HCT116 (cell line): ENCODE results near the gene ZKSCAN4. TPM values are rescaled to one million over a fixed set of nuclear protein-coding genes. Genes with fewer than 3 reads are reported as not detected.
A peak's percentile ranks its signal among the peaks of the same experiment; 100 is the strongest.

Experiments used
- ATAC-seq: fragments of 200-7000 bp; cut with Tn5 transposase; 2 replicates; pipeline ENCODE4 v1.9.1; 2020; ENCODE audit warnings: mild to moderate bottlenecking, moderate library complexity
- BruUV-seq: library from RNA; stranded (reverse); fragments of 400-500 nt; replicated peaks from 2 replicates; lab custom pipeline; 2021; lab: Mats Ljungman, UMichigan
- CTCF ChIA-PET: fragments of 300-600 bp; sonication (Branson Sonifier 250); formaldehyde crosslinking; loops from one replicate; lab custom pipeline; 2021; ENCODE audit warnings: antibody characterized with exemption; lab: Charles Lee
- POLR2A ChIA-PET: fragments of 300-600, 350-600 bp; sonication (Branson Sonifier 250); formaldehyde crosslinking; loops from one replicate; lab custom pipeline; 2021; ENCODE audit warnings: antibody characterized with exemption; lab: Charles Lee
- RAD21 ChIA-PET, 2 experiments: fragments of 300-600 bp; sonication (Branson Sonifier 250); formaldehyde crosslinking; loops; one replicate each; lab custom pipeline; 2023; ENCODE audit warnings: low total read pairs in 2 of 2; ENCODE audit not compliant: uncharacterized antibody in 2 of 2, unreplicated experiment in 2 of 2, low non-redundant PET in 1 of 2; lab: Charles Lee
- DNase-seq: peaks from one replicate; pipeline ENCODE4 v3.0.0-alpha.2; 2010; ENCODE audit warnings: low read depth, low spot score
- H2AFZ ChIP-seq: fragments of 200-600 bp; shearing (Covaris generic), sonication (generic); 2 replicates; pipeline ENCODE4 v1.6.1; 2017; ENCODE audit warnings: low read depth, mixed run types, mixed read lengths, antibody characterized with exemption, low read length; ENCODE audit not compliant: poor library complexity, severe bottlenecking
- H3K27ac ChIP-seq: 2 replicates; pipeline ENCODE4 v1.5.1; 2012; ENCODE audit warnings: low read depth, low read length
- H3K27me3 ChIP-seq: fragments of 200-600 bp; sonication (generic); 2 replicates; pipeline ENCODE4 v1.6.1; 2016; ENCODE audit warnings: mixed run types, low read length, mixed read lengths; ENCODE audit not compliant: insufficient read depth
- H3K36me3 ChIP-seq, 2 experiments: fragments of 200-500 bp in 1 of 2; fragments of 200-600 bp in 1 of 2; sonication (Bioruptor generic) in 1 of 2; sonication (generic) in 1 of 2; 2 replicates each; pipeline versions ENCODE4 v1.5.1 to v1.6.1; 2014 to 2016; ENCODE audit warnings: low read length in 2 of 2, inconsistent platforms in 1 of 2, mixed read lengths in 1 of 2, mixed run types in 1 of 2; ENCODE audit not compliant: insufficient read depth in 2 of 2, control insufficient read depth in 1 of 2
- H3K4me1 ChIP-seq, 2 experiments: fragments of 200-600 bp in 1 of 2; sonication (generic) in 1 of 2; 2 replicates each; pipeline versions ENCODE4 v1.5.1 to v1.6.1; 2012 to 2017; ENCODE audit warnings: low read length in 2 of 2, inconsistent platforms in 1 of 2, mild to moderate bottlenecking in 1 of 2, mixed read lengths in 1 of 2, mixed run types in 1 of 2, moderate library complexity in 1 of 2; ENCODE audit not compliant: insufficient read depth in 2 of 2, control insufficient read depth in 1 of 2
- H3K4me2 ChIP-seq: fragments of 200-600 bp; sonication (generic); 2 replicates; pipeline ENCODE4 v1.6.1; 2017; ENCODE audit warnings: mixed run types, low read length, mixed read lengths
- H3K4me3 ChIP-seq, 2 experiments: fragments of 200-600 bp in 1 of 2; sonication (generic) in 1 of 2; replicated peaks in 1 of 2; 2 replicates each; pipeline ENCODE4 v1.5.1; 2011 to 2016; ENCODE audit warnings: low read length in 2 of 2, control low read depth in 1 of 2, low read depth in 1 of 2, mild to moderate bottlenecking in 1 of 2, mixed read lengths in 1 of 2, mixed run types in 1 of 2
- H3K79me2 ChIP-seq: fragments of 200-600 bp; sonication (generic); 2 replicates; pipeline ENCODE4 v1.6.1; 2017; ENCODE audit warnings: mild to moderate bottlenecking, mixed run types, low read length, moderate library complexity, mixed read lengths; ENCODE audit not compliant: insufficient read depth
- H3K9ac ChIP-seq: fragments of 200-600 bp; sonication (generic); 2 replicates; pipeline ENCODE4 v1.6.1; 2016; ENCODE audit warnings: low read length, mixed read lengths
- H3K9me2 ChIP-seq: fragments of 200-600 bp; sonication (generic), shearing (Covaris generic); 2 replicates; pipeline ENCODE4 v1.6.1; 2017; ENCODE audit warnings: mixed run types, mild to moderate bottlenecking, moderate library complexity; ENCODE audit not compliant: insufficient read depth
- H3K9me3 ChIP-seq, 2 experiments: fragments of 200-500 bp in 1 of 2; fragments of 200-600 bp in 1 of 2; sonication (Bioruptor generic) in 1 of 2; sonication (generic) in 1 of 2; 2 replicates each; pipeline ENCODE4 v1.6.1; 2014 to 2017; ENCODE audit warnings: low read length in 2 of 2, mixed read lengths in 2 of 2, inconsistent platforms in 1 of 2, low read depth in 1 of 2, mild to moderate bottlenecking in 1 of 2, mixed run types in 1 of 2, moderate library complexity in 1 of 2; ENCODE audit not compliant: control insufficient read depth in 1 of 2, insufficient read depth in 1 of 2
- H4K20me1 ChIP-seq: fragments of 200-600 bp; sonication (generic), shearing (Covaris generic); 2 replicates; pipeline ENCODE4 v1.6.1; 2017; ENCODE audit warnings: mixed run types, mild to moderate bottlenecking, moderate library complexity; ENCODE audit not compliant: insufficient read depth
- ELF1 ChIP-seq: IDR thresholded peaks from 2 replicates; pipeline ENCODE4 v1.6.1; 2012; ENCODE audit warnings: low read depth, borderline replicate concordance
- EZH2 ChIP-seq: fragments of 200-600 bp; sonication (generic); IDR thresholded peaks from 2 replicates; pipeline ENCODE4 v1.6.1; 2017; ENCODE audit warnings: antibody characterized with exemption, mixed run types
- FOSL1 ChIP-seq: IDR thresholded peaks from 2 replicates; pipeline ENCODE4 v1.6.1; 2012; ENCODE audit warnings: low read depth
- POLR2AphosphoS5 ChIP-seq: IDR thresholded peaks from 2 replicates; pipeline ENCODE4 v1.6.1; 2011; ENCODE audit warnings: mild to moderate bottlenecking, low read depth, low read length, moderate library complexity
- RAD21 ChIP-seq: IDR thresholded peaks from 2 replicates; pipeline ENCODE4 v1.6.1; 2012; ENCODE audit warnings: low read depth, mild to moderate bottlenecking
- intact Hi-C: fragments of 100-400 bp; cut with micrococcal nuclease; formaldehyde crosslinking; loops from 2 replicates; pipeline ENCODE4 v1.10.0; 2022
- total RNA-seq: library from RNA; stranded (reverse); gene quantifications from one replicate; pipeline ENCODE4 v1.2.1, GENCODE V29; 2021; ENCODE audit not compliant: unreplicated experiment
- TF ChIP-seq, protein P1 (sequence below): IDR thresholded peaks from 2 replicates; pipeline ENCODE4 v1.6.1; 2012; ENCODE audit warnings: low read depth
- TF ChIP-seq, protein P2 (sequence below): IDR thresholded peaks from 2 replicates; pipeline ENCODE4 v1.6.1; 2011; ENCODE audit warnings: mild to moderate bottlenecking, low read length, moderate library complexity; ENCODE audit not compliant: insufficient replicate concordance; ENCODE audit errors: extremely low read depth
- TF ChIP-seq, protein P3 (sequence below): IDR thresholded peaks from 2 replicates; pipeline ENCODE4 v1.6.1; 2012

Gene ZKSCAN4
- total RNA-seq, 1 experiment from 2014 or later, result 4.8 TPM

DNA sequence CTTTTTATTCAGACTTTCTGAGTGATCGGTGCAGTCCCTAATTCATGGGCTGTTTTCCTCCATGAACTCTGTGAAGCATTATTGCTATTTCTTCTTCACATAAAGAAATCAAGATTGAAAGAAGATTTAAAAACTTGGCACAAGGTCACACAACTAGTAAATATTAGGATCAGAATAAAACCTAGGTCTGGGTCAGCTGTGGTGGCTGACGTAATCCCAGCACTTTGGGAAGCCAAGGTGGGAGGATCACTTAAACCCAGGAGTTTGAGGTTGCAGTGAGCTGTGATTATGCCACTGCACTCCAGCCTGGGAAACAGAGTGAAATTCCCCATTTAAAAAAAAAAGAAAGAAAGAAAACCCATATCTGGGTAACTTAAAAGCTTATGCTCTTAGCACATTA, 25.6 kb downstream of the ZKSCAN4 start:
- BruUV-seq, result no TSS peak
- RAD21 ChIA-PET, result no interaction called here
- Histone ChIP-seq H3K36me3 (peaks cover 25 to 31% of the 10 kb centered on the region in 2 experiments), H3K4me1 (peaks cover 10 to 19% of the 10 kb centered on the region in 2 experiments), H3K27ac (no peak overlapping the region), H3K9ac (no peak overlapping the region), H3K79me2 (peaks cover 19% of the 10 kb centered on the region), H3K4me2 (peak overlapping the region; percentile 92), H3K4me3 (peak overlapping the region in 1 of 2 experiments; percentile 83; a peak in 2 of 4 replicates), H2AFZ (no peak overlapping the region), H3K9me2 (no peaks in the 10 kb centered on the region; the same call in 1 of the 2 replicates), H4K20me1 (no peaks in the 10 kb centered on the region), H3K9me3 (no peaks in the 10 kb centered on the region), H3K27me3 (no peaks in the 10 kb centered on the region)
- CTCF ChIA-PET, result no interaction called here
- intact Hi-C loops, result loop anchor here (5.0 kb wide), 1 partner anchor 126 kb away; no protein-coding TSS in a partner anchor
- POLR2A ChIA-PET, result no interaction called here
- ATAC-seq, result no peak
- DNase-seq, result no peak
- TF ChIP-seq, protein P1, sequence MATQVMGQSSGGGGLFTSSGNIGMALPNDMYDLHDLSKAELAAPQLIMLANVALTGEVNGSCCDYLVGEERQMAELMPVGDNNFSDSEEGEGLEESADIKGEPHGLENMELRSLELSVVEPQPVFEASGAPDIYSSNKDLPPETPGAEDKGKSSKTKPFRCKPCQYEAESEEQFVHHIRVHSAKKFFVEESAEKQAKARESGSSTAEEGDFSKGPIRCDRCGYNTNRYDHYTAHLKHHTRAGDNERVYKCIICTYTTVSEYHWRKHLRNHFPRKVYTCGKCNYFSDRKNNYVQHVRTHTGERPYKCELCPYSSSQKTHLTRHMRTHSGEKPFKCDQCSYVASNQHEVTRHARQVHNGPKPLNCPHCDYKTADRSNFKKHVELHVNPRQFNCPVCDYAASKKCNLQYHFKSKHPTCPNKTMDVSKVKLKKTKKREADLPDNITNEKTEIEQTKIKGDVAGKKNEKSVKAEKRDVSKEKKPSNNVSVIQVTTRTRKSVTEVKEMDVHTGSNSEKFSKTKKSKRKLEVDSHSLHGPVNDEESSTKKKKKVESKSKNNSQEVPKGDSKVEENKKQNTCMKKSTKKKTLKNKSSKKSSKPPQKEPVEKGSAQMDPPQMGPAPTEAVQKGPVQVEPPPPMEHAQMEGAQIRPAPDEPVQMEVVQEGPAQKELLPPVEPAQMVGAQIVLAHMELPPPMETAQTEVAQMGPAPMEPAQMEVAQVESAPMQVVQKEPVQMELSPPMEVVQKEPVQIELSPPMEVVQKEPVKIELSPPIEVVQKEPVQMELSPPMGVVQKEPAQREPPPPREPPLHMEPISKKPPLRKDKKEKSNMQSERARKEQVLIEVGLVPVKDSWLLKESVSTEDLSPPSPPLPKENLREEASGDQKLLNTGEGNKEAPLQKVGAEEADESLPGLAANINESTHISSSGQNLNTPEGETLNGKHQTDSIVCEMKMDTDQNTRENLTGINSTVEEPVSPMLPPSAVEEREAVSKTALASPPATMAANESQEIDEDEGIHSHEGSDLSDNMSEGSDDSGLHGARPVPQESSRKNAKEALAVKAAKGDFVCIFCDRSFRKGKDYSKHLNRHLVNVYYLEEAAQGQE, result no peak
- TF ChIP-seq EZH2 (no peak), POLR2AphosphoS5 (no peak), FOSL1 (no peak), ELF1 (no peak), RAD21 (no peak)
- TF ChIP-seq, protein P2, sequence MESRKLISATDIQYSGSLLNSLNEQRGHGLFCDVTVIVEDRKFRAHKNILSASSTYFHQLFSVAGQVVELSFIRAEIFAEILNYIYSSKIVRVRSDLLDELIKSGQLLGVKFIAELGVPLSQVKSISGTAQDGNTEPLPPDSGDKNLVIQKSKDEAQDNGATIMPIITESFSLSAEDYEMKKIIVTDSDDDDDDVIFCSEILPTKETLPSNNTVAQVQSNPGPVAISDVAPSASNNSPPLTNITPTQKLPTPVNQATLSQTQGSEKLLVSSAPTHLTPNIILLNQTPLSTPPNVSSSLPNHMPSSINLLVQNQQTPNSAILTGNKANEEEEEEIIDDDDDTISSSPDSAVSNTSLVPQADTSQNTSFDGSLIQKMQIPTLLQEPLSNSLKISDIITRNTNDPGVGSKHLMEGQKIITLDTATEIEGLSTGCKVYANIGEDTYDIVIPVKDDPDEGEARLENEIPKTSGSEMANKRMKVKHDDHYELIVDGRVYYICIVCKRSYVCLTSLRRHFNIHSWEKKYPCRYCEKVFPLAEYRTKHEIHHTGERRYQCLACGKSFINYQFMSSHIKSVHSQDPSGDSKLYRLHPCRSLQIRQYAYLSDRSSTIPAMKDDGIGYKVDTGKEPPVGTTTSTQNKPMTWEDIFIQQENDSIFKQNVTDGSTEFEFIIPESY, result no peak
- TF ChIP-seq, protein P3, sequence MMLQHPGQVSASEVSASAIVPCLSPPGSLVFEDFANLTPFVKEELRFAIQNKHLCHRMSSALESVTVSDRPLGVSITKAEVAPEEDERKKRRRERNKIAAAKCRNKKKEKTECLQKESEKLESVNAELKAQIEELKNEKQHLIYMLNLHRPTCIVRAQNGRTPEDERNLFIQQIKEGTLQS, result no peak
